ENCODE measurements around the gene BYSL.

Gene BYSL

DNA sequence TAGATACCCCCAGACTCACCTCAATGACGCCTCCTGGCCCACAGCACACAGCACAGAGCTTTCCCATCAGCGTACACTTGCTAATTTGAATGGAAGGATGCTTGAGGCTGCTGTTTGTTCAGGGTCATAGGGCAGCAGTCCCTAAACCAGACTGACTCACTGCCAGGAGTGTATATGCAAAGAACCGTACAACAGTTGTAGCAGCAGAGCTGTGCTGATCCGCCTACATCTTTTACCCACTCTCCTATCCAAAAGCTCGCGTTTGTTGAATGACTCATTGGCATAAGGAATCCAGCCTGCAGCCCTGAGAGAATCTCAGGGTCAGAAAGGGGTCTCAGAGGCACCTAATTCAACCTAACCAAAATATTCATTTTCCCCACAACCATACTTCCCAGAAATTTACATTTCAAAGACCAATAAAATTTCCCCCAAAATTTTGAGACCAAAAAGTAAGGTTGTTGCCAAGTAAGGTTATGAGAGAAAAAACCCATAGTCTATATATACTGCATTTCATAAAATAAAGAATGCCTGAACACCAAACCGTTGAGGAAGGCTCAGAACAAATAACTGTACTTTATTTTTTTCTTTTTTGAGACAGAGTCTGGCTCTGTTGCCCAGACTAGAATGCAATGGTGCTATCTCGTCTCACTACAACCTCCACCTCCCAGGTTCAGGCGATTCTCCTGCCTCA lies 55.6 kb downstream of the BYSL start:
- peak; percentile 89 for DNase-seq

All from EL (cell line).